Hematopoietic multipotent progenitor cell treated with erythropoietin and hydrocortisone succinate and interleukin-3 and kit ligand, for 6 days (in vitro differentiated cells): Measurements from ENCODE around the gene ELAC1.
A peak's percentile ranks its signal among the peaks of the same experiment; 100 is the strongest.

Experiments used
- DNase-seq: peaks from one replicate; pipeline ENCODE4 v3.0.0-alpha.2; 2015

Gene ELAC1

GRCh38 chr18:51021226-51021965, 53.6 kb downstream of the ELAC1 start:
- DNase-seq, result no peak

GRCh38 chr18:51025512-51025911, 57.7 kb downstream of the ELAC1 start:
- no peak for DNase-seq

DNA sequence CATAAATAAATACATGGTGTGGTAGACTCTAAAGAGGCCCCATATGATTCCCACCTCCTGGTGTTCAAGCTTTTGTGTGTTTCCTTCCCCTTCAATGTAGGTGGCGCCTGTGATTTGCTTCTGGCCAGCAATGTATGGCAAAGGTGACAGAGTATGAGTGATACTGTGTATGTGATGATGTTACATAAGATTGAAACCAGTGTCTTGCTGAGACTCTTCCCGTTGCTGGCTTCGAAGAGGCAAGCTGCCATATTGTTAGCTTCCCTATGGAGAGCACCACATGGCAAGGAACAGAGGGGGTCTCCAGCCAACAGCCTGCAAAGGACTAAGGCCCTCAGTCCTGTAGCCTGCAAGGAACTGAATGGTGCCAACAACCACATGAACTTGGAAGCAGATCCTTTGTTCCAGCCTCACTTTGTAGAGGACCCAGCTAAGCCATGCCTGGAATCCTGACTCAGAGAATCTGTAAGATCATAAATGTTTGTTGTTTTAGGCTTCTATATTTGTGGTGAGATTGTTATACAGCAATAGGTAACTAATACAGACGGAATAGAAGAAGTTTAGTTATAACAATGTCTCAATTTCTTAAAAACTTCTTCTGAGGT, 60.5 kb downstream of the ELAC1 start:
- peak; percentile 50 for DNase-seq

- DNase-seq, result no peak
Measured at GRCh38 chr18:51029378-51029693, 61.5 kb downstream of the ELAC1 start.

DNA sequence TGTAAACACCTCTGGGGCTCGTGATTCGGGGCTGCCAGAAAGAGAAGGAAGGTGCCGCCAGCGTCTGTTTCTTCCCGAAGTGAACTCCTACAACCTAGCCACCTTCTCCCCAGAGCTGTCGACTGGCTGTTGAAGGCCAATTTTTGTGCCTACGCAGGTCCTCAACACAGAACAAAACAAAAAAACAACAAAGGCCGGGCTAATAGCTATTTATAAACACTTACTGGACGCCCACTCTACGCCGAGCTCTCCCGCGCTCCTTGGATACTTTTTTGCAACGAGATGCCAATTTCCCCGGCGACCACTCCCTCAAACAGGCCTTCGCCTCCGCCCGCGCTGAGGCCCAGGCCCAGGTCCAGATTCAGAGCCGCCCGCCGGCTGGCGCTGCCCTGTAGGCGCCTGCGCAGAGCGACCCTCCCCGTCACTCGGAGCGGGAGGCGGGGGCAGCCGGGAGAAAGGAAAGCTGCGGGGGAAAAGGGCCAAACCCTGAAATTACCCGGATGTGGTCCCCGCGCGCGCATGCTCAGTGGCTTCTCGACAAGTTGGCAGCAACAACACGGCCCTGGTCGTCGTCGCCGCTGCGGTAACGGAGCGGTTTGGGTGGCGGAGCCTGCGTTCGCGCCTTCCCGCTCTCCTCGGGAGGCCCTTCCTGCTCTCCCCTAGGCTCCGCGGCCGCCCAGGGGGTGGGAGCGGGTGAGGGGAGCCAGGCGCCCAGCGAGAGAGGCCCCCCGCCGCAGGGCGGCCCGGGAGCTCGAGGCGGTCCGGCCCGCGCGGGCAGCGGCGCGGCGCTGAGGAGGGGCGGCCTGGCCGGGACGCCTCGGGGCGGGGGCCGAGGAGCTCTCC, 62.1 kb downstream of the ELAC1 start, which contains the start of gene SMAD4:
Gene SMAD4 (plus strand): TSS at position 520 of the 843 bp plus-strand sequence. CDS start 16,834 bp downstream, outside the sequence.
- DNase-seq, result peak; percentile 97

- DNase-seq, result peak; percentile 73
Measured at GRCh38 chr18:51030537-51031258, 62.9 kb downstream of the ELAC1 start.

DNA sequence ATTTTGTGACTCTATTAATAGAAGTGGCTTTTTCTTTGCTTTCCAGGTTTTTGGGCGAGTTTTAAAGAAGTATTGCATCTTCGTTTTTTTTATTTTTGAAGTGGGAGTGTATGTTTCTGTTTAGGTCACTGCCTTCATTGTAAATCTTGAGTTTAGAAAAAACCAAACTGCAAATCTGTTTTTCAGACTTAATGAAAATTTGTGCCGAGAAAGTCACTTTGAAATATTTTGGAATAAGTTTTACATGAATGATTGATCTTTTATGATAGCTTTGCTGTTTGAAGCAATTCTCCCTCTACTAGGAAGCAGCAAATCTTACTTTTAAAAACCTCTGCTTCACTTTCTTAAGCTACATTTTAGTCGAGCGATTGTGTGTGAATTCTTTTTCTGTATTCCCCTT, 64.4 kb downstream of the ELAC1 start:
- DNase-seq, result no peak

- DNase-seq, result no peak
Measured at GRCh38 chr18:51037230-51037629, 69.4 kb downstream of the ELAC1 start.
